H1 (cell line): ENCODE data around the gene PFN4. TPM values are rescaled to one million over a fixed set of nuclear protein-coding genes. Genes with fewer than 3 reads are reported as not detected.

Source experiments
- CTCF ChIA-PET: fragments of 300-600 bp; sonication (Branson Sonifier 250); formaldehyde crosslinking; loops from one replicate; lab custom pipeline; 2021; ENCODE audit not compliant: partially characterized antibody; lab: Charles Lee
- POLR2A ChIA-PET: fragments of 300-600 bp; sonication (Branson Sonifier 250); formaldehyde crosslinking; loops from one replicate; lab custom pipeline; 2021; ENCODE audit warnings: inconsistent platforms; ENCODE audit not compliant: partially characterized antibody; lab: Charles Lee
- DNase-seq, 2 experiments: peaks; one replicate each; pipeline versions ENCODE4 v3.0.0 to v3.0.0-alpha.2; 2010 to 2022; ENCODE audit warnings: low spot score in 2 of 2, low read depth in 1 of 2, mixed read lengths in 1 of 2
- FAIRE-seq: peaks from 2 replicates; lab custom pipeline; 2011; peaks lifted over from hg19 to GRCh38; lab: Jason Lieb, UNC
- H2AFZ ChIP-seq: 2 replicates; pipeline ENCODE4 v1.8.1; 2012; ENCODE audit warnings: low read length, inconsistent platforms
- H2AK5ac ChIP-seq: 2 replicates; pipeline ENCODE4 v1.6.1; 2013; ENCODE audit warnings: low read depth, low read length
- H2BK120ac ChIP-seq: replicated peaks from 2 replicates; pipeline ENCODE3; 2013; ENCODE audit warnings: low read depth, low read length, inconsistent platforms
- H2BK12ac ChIP-seq: 2 replicates; pipeline ENCODE4 v1.6.1; 2013; ENCODE audit warnings: low read depth, low read length
- H2BK15ac ChIP-seq: 2 replicates; pipeline ENCODE4 v1.6.1; 2013; ENCODE audit warnings: low read length
- H2BK20ac ChIP-seq: 2 replicates; pipeline ENCODE4 v1.6.1; 2013; ENCODE audit warnings: low read length
- H2BK5ac ChIP-seq: 2 replicates; pipeline ENCODE4 v1.6.1; 2013; ENCODE audit warnings: low read depth, low read length
- H3K14ac ChIP-seq: 2 replicates; pipeline ENCODE4 v1.6.1; 2013; ENCODE audit warnings: inconsistent platforms; ENCODE audit not compliant: insufficient read length
- H3K18ac ChIP-seq: 2 replicates; pipeline ENCODE4 v1.6.1; 2013; ENCODE audit warnings: low read length; ENCODE audit errors: extremely low read depth
- H3K23ac ChIP-seq: 2 replicates; pipeline ENCODE4 v1.6.1; 2013; ENCODE audit warnings: inconsistent platforms; ENCODE audit not compliant: insufficient read length
- H3K23me2 ChIP-seq: 2 replicates; pipeline ENCODE4 v1.6.1; 2013; ENCODE audit warnings: low read depth, low read length
- H3K27ac ChIP-seq: 2 replicates; pipeline ENCODE4 v1.6.1; 2011; ENCODE audit warnings: low read depth, low read length, inconsistent platforms
- H3K27me3 ChIP-seq, 4 experiments: replicated peaks in 1 of 4; 1 replicate in 1 of 4; 2 replicates in 3 of 4; pipeline versions ENCODE4 v1.6.1 to v1.8.1; 2011 to 2013; ENCODE audit warnings: low read length in 3 of 4, mild to moderate bottlenecking in 3 of 4, inconsistent platforms in 2 of 4, mixed read lengths in 2 of 4, moderate library complexity in 1 of 4; ENCODE audit not compliant: control insufficient read depth in 3 of 4, insufficient read depth in 3 of 4; ENCODE audit errors: extremely low read depth in 1 of 4
- H3K36me3 ChIP-seq, 4 experiments: 2 replicates each; pipeline versions ENCODE4 v1.6.1 to v1.8.1; 2011 to 2013; ENCODE audit warnings: mild to moderate bottlenecking in 4 of 4, low read length in 3 of 4, moderate library complexity in 2 of 4, control low read depth in 1 of 4, inconsistent platforms in 1 of 4; ENCODE audit not compliant: insufficient read depth in 4 of 4, control insufficient read depth in 2 of 4
- H3K4ac ChIP-seq: replicated peaks from 2 replicates; pipeline ENCODE3; 2013; ENCODE audit warnings: low read length, low read depth, mixed read lengths, inconsistent platforms; ENCODE audit not compliant: insufficient read length
- H3K4me1 ChIP-seq, 4 experiments: replicated peaks in 1 of 4; 1 replicate in 1 of 4; 2 replicates in 3 of 4; pipeline versions ENCODE4 v1.6.1 to v1.8.1; 2011 to 2013; ENCODE audit warnings: low read length in 3 of 4, inconsistent platforms in 2 of 4, mixed read lengths in 1 of 4; ENCODE audit not compliant: insufficient read depth in 4 of 4, control insufficient read depth in 3 of 4
- H3K4me2 ChIP-seq, 2 experiments: 2 replicates each; pipeline versions ENCODE4 v1.6.1 to v1.8.1; 2011 to 2013; ENCODE audit warnings: low read depth in 2 of 2, low read length in 2 of 2, control low read depth in 1 of 2, inconsistent platforms in 1 of 2, mild to moderate bottlenecking in 1 of 2; ENCODE audit not compliant: insufficient read depth in 1 of 2
- H3K4me3 ChIP-seq, 4 experiments: fragments of 200-600, 300-600 bp in 1 of 4; sonication (generic), shearing (Covaris generic), sonication (Bioruptor Twin) in 1 of 4; 2 replicates each; pipeline versions ENCODE4 v1.5.1 to v1.8.1; 2011 to 2016; ENCODE audit warnings: low read length in 4 of 4, low read depth in 3 of 4, control low read depth in 2 of 4, inconsistent platforms in 2 of 4, mild to moderate bottlenecking in 2 of 4, mixed read lengths in 1 of 4, moderate library complexity in 1 of 4; ENCODE audit not compliant: insufficient read depth in 2 of 4; ENCODE audit errors: extremely low read depth in 1 of 4
- H3K56ac ChIP-seq: replicated peaks from 2 replicates; pipeline ENCODE3; 2013; ENCODE audit warnings: low read depth, mild to moderate bottlenecking, mixed read lengths, low read length, inconsistent platforms; ENCODE audit not compliant: insufficient read length
- H3K79me1 ChIP-seq: 2 replicates; pipeline ENCODE4 v1.6.1; 2013; ENCODE audit warnings: low read depth, low read length, control low read depth
- H3K79me2 ChIP-seq, 2 experiments: 2 replicates each; pipeline versions ENCODE4 v1.6.1 to v1.8.1; 2012 to 2013; ENCODE audit warnings: low read length in 2 of 2, mild to moderate bottlenecking in 2 of 2, inconsistent platforms in 1 of 2; ENCODE audit not compliant: insufficient read depth in 2 of 2, control insufficient read depth in 1 of 2
- H3K9ac ChIP-seq, 4 experiments: replicated peaks in 1 of 4; 1 replicate in 1 of 4; 2 replicates in 3 of 4; pipeline versions ENCODE4 v1.6.1 to v1.8.1; 2011 to 2013; ENCODE audit warnings: low read depth in 3 of 4, low read length in 3 of 4, control low read depth in 2 of 4, mild to moderate bottlenecking in 2 of 4, moderate library complexity in 2 of 4, inconsistent platforms in 1 of 4; ENCODE audit errors: extremely low read depth in 1 of 4
- H3K9me3 ChIP-seq, 2 experiments: 2 replicates each; pipeline versions ENCODE4 v1.6.1 to v1.8.1; 2012 to 2013; ENCODE audit warnings: mild to moderate bottlenecking in 2 of 2, moderate library complexity in 2 of 2, control low read depth in 1 of 2, inconsistent platforms in 1 of 2, low read depth in 1 of 2, low read length in 1 of 2, mixed read lengths in 1 of 2; ENCODE audit not compliant: insufficient read depth in 2 of 2
- H4K20me1 ChIP-seq, 2 experiments: replicated peaks in 1 of 2; 2 replicates each; pipeline versions ENCODE3 to v1.8.1; 2011 to 2013; ENCODE audit warnings: inconsistent platforms in 2 of 2, low read length in 2 of 2, mild to moderate bottlenecking in 1 of 2; ENCODE audit not compliant: insufficient read depth in 2 of 2, control insufficient read depth in 1 of 2
- H4K5ac ChIP-seq: 2 replicates; pipeline ENCODE4 v1.6.1; 2013; ENCODE audit warnings: low read length, low read depth, mixed read lengths, inconsistent platforms; ENCODE audit not compliant: insufficient read length
- H4K8ac ChIP-seq: 2 replicates; pipeline ENCODE4 v1.8.0; 2013; ENCODE audit warnings: mild to moderate bottlenecking, moderate library complexity, low read length, inconsistent platforms; ENCODE audit not compliant: insufficient read depth; ENCODE audit errors: extremely low read depth
- H4K91ac ChIP-seq: replicated peaks from 2 replicates; pipeline ENCODE3; 2013; ENCODE audit warnings: low read length, mixed read lengths, inconsistent platforms; ENCODE audit not compliant: insufficient read length
- ASH2L ChIP-seq: fragments of 200-600, 300-600 bp; sonication (generic); IDR thresholded peaks from one replicate; pipeline ENCODE4 v1.7.1; 2017; ENCODE audit warnings: low read length
- BRCA1 ChIP-seq: IDR thresholded peaks from 2 replicates; pipeline ENCODE4 v1.6.1; 2012; ENCODE audit warnings: low read depth, low read length, improper control_type of control experiment
- CHD2 ChIP-seq: IDR thresholded peaks from 2 replicates; pipeline ENCODE4 v1.6.1; 2012; ENCODE audit warnings: low read length, improper control_type of control experiment
- JUND ChIP-seq: IDR thresholded peaks from 2 replicates; pipeline ENCODE4 v1.6.1; 2011; ENCODE audit warnings: mild to moderate bottlenecking, improper control_type of control experiment, low read length
- PHF8 ChIP-seq: fragments of 200-600 bp; sonication (generic); conservative IDR thresholded peaks from 2 replicates; pipeline ENCODE4 v1.7.1; 2012; ENCODE audit warnings: low read depth, mild to moderate bottlenecking, inconsistent platforms, low read length, moderate library complexity
- POLR2A ChIP-seq, 2 experiments: IDR thresholded peaks; 1 replicate in 1 of 2; 2 replicates in 1 of 2; pipeline ENCODE4 v1.6.1; 2011; ENCODE audit warnings: low read depth in 2 of 2, low read length in 2 of 2, mild to moderate bottlenecking in 2 of 2; ENCODE audit errors: control extremely low read depth in 1 of 2
- SAP30 ChIP-seq: fragments of 300-600 bp; sonication (generic); IDR thresholded peaks from 2 replicates; pipeline ENCODE4 v1.7.1; 2012; ENCODE audit warnings: low read length, moderate library complexity, mild to moderate bottlenecking, inconsistent platforms; ENCODE audit not compliant: insufficient read depth, insufficient replicate concordance
- SIX5 ChIP-seq: IDR thresholded peaks from 2 replicates; pipeline ENCODE4 v1.6.1; 2011; ENCODE audit warnings: mild to moderate bottlenecking, low read depth, low read length
- WGBS, 2 experiments: shearing (Covaris generic) in 1 of 2; methylation state at CpG; one replicate each; pipeline versions ENCODE4 v1.1.6 to v1.1.7; 2013 to 2015; ENCODE audit warnings: low lambda C conversion rate in 2 of 2, mixed read lengths in 2 of 2, inconsistent platforms in 1 of 2, low coverage in 1 of 2, missing lambda C conversion rate in 1 of 2; ENCODE audit not compliant: insufficient replicate concordance in 2 of 2, insufficient coverage in 1 of 2, insufficient read length in 1 of 2; ENCODE audit errors: extremely low coverage in 1 of 2, missing lambda C conversion rate in 1 of 2; 5-methylcytosine and 5-hydroxymethylcytosine counted together
- polyA plus RNA-seq, 7 experiments: library from polyadenylated mRNA; depleted of rRNA in 3 of 7; stranded (reverse) in 5 of 7; unstranded in 2 of 7; fragments of >200 nt in 5 of 7; fragments of 200-250 nt in 2 of 7; gene quantifications; 1 replicate in 5 of 7; 2 replicates in 1 of 7; 4 replicates in 1 of 7; pipeline versions ENCODE4 v1.2.1 to v1.2.3, GENCODE V29; 2011 to 2013; ENCODE audit warnings: missing spikeins in 2 of 7, mixed read lengths in 2 of 7
- total RNA-seq: library from RNA; stranded (reverse); fragmentation: NEBNext Ultra II Directional; extraction: Animal tissue kit (Norgen Biotek cat#: 25700); gene quantifications from 2 replicates; pipeline ENCODE4 v1.2.1, GENCODE V29; 2021
- TF ChIP-seq, protein P1 (sequence below): IDR thresholded peaks from 2 replicates; pipeline ENCODE4 v1.6.1; 2012; ENCODE audit warnings: inconsistent platforms

PFN4 gene
- total and polyA plus RNA-seq, 2 of the 8 experiments (the other 6 are each of a cell fraction or from before 2014, with no cell fraction given), result not detected

- peak within 1 kb of the TSS; percentile 36 for H3K56ac ChIP-seq
- DNase-seq (peak; percentile 100), FAIRE-seq (peak; percentile 13)
- H2AFZ ChIP-seq, result peak within 1 kb of the TSS; percentile 78; the same call in 1 of the 2 replicates
- H2BK20ac ChIP-seq, result no peak within 1 kb of the TSS
- peak within 1 kb of the TSS; percentile 83 to 84 for H3K4me2 ChIP-seq
- no peak within 1 kb of the TSS for H3K14ac ChIP-seq
- peak within 1 kb of the TSS; percentile 66 for H4K5ac ChIP-seq
- H4K8ac ChIP-seq, result peak within 1 kb of the TSS; percentile 90; the same call in 1 of the 2 replicates
- peak within 1 kb of the TSS; percentile 81; the same call in 1 of the 2 replicates for H2BK5ac ChIP-seq
- ChIA-PET POLR2A (interaction anchor here (0.6 to 2.7 kb wide), 17 partner anchors 8 to 272 kb away, joined by 3 to 31 read pairs (median 4); partner anchors contain the start of genes ATAD2B, MFSD2B, TP53I3 and WDCP), CTCF (interaction anchor here (0.8 to 1.3 kb wide), 5 partner anchors 16 to 273 kb away, joined by 3 to 4 read pairs (median 3); partner anchors contain the start of gene WDCP)
- no peaks in the 10 kb centered on the region for H3K27me3 ChIP-seq
- peak within 1 kb of the TSS; percentile 17 for H3K4ac ChIP-seq
- H3K36me3 ChIP-seq, result peaks cover 6 to 33% (median 15%) of the 10 kb centered on the region in 4 experiments; a peak in 6 of 8 replicates
- peaks cover 0 to 23% of the 10 kb centered on the region in 2 experiments; a peak in 2 of 4 replicates for H3K79me2 ChIP-seq
- peak within 1 kb of the TSS; percentile 63 to 94 (median 90) for H3K9ac ChIP-seq
- peaks cover 5% of the 10 kb centered on the region; the same call in 1 of the 2 replicates for H3K23me2 ChIP-seq
- no peaks in the 10 kb centered on the region for H3K9me3 ChIP-seq
- peaks cover 0 to 7% (median 2%) of the 10 kb centered on the region in 4 experiments; a peak in 4 of 7 replicates for H3K4me1 ChIP-seq
- no peak within 1 kb of the TSS for H2AK5ac ChIP-seq
- H4K91ac ChIP-seq, result no peak within 1 kb of the TSS
- H3K27ac ChIP-seq, result peak within 1 kb of the TSS; percentile 87
- no peaks in the 10 kb centered on the region for H3K79me1 ChIP-seq
- no peak within 1 kb of the TSS; the same call in 1 of the 2 replicates for H2BK12ac ChIP-seq
- H3K4me3 ChIP-seq, result peak within 1 kb of the TSS; percentile 74 to 96 (median 94)
- no peak within 1 kb of the TSS for H3K23ac ChIP-seq
- no peaks in the 10 kb centered on the region for H4K20me1 ChIP-seq
- 1% methylated on average over 48 of the region's 64 CpGs; no CpG with 5 or more reads in 1 of the 2 experiments for whole genome bisulfite sequencing, 2 experiments
- H2BK120ac ChIP-seq, result no peak within 1 kb of the TSS
- H2BK15ac ChIP-seq, result no peak within 1 kb of the TSS
- peak within 1 kb of the TSS; percentile 71 for H3K18ac ChIP-seq
- TF ChIP-seq, protein P1, sequence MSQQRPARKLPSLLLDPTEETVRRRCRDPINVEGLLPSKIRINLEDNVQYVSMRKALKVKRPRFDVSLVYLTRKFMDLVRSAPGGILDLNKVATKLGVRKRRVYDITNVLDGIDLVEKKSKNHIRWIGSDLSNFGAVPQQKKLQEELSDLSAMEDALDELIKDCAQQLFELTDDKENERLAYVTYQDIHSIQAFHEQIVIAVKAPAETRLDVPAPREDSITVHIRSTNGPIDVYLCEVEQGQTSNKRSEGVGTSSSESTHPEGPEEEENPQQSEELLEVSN, result peak; percentile 46; the same call in 1 of the 2 replicates
- peak; percentile 96 for TF ChIP-seq ASH2L
- TF ChIP-seq SIX5, result peak; percentile 48
- peak in 1 of 2 experiments; percentile 89; a peak in 2 of 3 replicates for TF ChIP-seq POLR2A (IDR thresholded peaks at IDR 0.05; ENCODE audit: control extremely low read depth in 1 of 2, low read depth in 2 of 2, low read length in 2 of 2)
- peak; percentile 69 for TF ChIP-seq CHD2
- TF ChIP-seq PHF8, result peak; percentile 76
- TF ChIP-seq JUND, result peak; percentile 82
- TF ChIP-seq SAP30, result peak; percentile 83
- no peak; the same call in 1 of the 2 replicates for TF ChIP-seq BRCA1
Observed at GRCh38 chr2:24075915-24076848, 47.0 kb downstream of the PFN4 start, which contains the start of gene SF3B6. SF3B6 (minus strand) TSS chr2:24076326; CDS start chr2:24076229, 97 bp downstream.
